NB4 (cell line): ENCODE measurements around the gene HIBCH.
A peak's percentile ranks its signal among the peaks of the same experiment; 100 is the strongest.

Experiments used
- DNase-seq: peaks from one replicate; pipeline ENCODE4 v3.0.0; 2010; ENCODE audit warnings: low read depth
- H3K4me3 ChIP-seq: one replicate; pipeline ENCODE4 v1.5.1; 2011; ENCODE audit warnings: mild to moderate bottlenecking, low read depth, low read length, moderate library complexity
- CTCF ChIP-seq: IDR thresholded peaks from one replicate; pipeline ENCODE4 v1.5.1; 2012; ENCODE audit warnings: low read depth, low read length
- MAX ChIP-seq: IDR thresholded peaks from 2 replicates; pipeline ENCODE4 v1.6.1; 2011; ENCODE audit warnings: low read depth, low read length
- MYC ChIP-seq: IDR thresholded peaks from 2 replicates; pipeline ENCODE4 v1.6.1; 2011; ENCODE audit warnings: low read depth, low read length
- POLR2A ChIP-seq: IDR thresholded peaks from 2 replicates; pipeline ENCODE4 v1.6.1; 2011; ENCODE audit warnings: mild to moderate bottlenecking; ENCODE audit not compliant: insufficient read length; ENCODE audit errors: extremely low read depth

The HIBCH gene

GRCh38 chr2:190209559-190209958 lies 110.1 kb downstream of the HIBCH start:
- no peak for TF ChIP-seq CTCF
- no peak for TF ChIP-seq MYC
- TF ChIP-seq POLR2A: no peak
- TF ChIP-seq MAX: no peak
- no peak overlapping the region for H3K4me3 ChIP-seq
- no peak for DNase-seq

- no peak overlapping the region for H3K4me3 ChIP-seq
- no peak for DNase-seq
- TF ChIP-seq MYC (no peak), CTCF (no peak), MAX (no peak), POLR2A (no peak)
These were observed 111.7 kb downstream of the HIBCH start for GRCh38 chr2:190207930-190208329.

GRCh38 chr2:190205657-190206056 lies 114.0 kb downstream of the HIBCH start:
- DNase-seq: peak; percentile 15
- H3K4me3 ChIP-seq: no peak overlapping the region
- TF ChIP-seq MAX (no peak), POLR2A (no peak), MYC (no peak), CTCF (no peak)

GRCh38 chr2:190202604-190203003 lies 117.0 kb downstream of the HIBCH start:
- no peak overlapping the region for H3K4me3 ChIP-seq
- DNase-seq: no peak
- no peak for TF ChIP-seq MAX
- no peak for TF ChIP-seq POLR2A
- no peak for TF ChIP-seq CTCF
- no peak for TF ChIP-seq MYC

- TF ChIP-seq CTCF (no peak), POLR2A (no peak), MYC (no peak), MAX (no peak)
- H3K4me3 ChIP-seq: no peak overlapping the region
- DNase-seq: no peak
These were observed 117.6 kb downstream of the HIBCH start for GRCh38 chr2:190202018-190202417.

GRCh38 chr2:190200603-190201002 lies 119.0 kb downstream of the HIBCH start:
- no peak for DNase-seq
- no peak for TF ChIP-seq POLR2A
- TF ChIP-seq MAX: no peak
- H3K4me3 ChIP-seq: no peak overlapping the region
